GM18517 (cell line): ENCODE measurements around the gene SFSWAP.

Source experiments
- ATAC-seq: cut with Tn5 transposase; IDR thresholded peaks from one replicate; pipeline ENCODE4 v1.9.1; 2021; ENCODE audit warnings: mild to moderate bottlenecking, moderate library complexity; ENCODE audit not compliant: unreplicated experiment

SFSWAP gene

DNA sequence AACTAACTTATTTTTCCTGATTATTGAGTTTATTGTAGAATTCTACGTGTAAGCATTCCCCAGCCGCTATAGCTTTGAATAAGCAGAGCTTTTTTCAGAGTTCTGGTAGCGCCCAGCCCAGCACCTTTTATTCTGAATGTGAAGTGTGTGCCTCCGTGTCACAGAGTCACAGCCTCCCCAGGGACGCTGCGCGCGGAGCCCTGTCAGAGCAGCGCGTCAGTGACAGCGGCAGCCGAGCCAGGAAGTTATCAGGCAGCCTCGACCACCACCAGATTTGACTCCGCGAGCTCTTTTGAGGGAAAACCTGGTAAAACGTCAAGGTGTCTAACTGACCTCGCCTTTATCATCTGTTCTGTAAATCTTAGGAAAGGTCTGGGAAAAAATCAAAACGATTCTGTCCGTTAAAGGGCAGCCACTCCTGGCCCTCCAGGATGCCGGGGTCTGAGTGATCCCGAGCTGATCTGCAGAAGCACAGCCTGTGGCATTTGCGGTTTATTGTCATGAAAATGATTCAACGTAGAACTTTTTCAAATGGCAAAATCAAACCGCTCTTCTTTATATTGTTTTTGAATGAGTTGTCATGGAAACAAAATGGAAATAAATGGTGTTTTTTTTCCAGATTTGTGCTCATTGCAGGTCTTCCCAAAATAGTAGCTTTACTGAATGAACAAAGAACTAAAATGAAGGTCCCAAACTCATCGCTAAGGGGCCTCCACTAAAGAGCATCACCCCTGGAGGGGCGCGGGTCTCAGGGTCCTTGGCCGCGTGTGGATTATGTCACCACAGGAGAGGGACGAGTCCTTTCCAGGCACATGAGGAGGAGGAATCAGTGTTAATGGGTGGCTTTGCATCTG, 74.2 kb downstream of the SFSWAP start:
- no peak for ATAC-seq

DNA sequence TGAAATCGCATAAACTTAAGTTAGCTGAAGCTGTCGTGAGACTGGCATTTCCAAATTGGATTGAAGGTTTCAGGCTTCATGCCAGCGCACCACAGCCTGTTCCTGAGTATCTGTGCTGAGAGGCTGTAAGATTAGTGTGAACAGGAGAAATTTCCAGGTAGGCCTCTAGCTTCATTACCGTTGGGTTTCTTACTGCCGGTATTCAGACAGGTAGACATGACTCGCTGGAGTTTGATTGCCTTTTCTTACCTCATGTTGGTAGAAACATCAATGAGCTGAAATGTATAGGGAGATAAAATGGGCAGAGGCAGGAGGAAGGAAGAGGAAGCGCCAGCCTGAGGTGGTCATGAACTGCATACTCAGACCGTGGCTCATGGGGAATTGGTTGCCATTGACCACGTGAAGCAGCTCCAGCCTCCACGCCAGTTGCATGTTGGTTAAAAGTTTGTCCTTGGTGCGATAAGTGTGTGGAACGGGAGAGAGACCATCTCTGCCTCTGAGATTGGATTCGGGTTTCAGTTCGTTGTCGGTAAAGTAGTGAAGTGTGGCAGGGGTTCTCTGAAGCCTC, 75.0 kb downstream of the SFSWAP start:
- no peak for ATAC-seq

DNA sequence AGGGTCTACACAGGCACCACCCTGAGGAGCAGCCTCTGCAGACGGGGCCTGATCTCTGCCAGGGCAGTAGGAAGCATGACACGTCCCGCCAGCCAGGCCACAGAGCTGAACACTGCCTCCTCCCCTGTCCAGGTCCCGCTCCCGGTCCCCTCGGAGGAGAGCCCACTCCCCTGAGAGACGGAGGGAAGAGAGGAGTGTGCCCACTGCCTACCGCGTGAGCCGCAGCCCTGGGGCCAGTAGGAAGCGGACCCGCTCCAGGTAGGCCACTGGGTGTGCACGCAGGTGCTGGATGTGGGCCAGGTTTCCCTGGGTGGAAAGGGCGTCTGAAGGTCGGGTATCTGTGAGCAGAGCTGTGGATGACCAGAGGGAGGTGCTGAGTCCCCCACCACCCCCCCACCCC, 75.4 kb downstream of the SFSWAP start:
- no peak for ATAC-seq

DNA sequence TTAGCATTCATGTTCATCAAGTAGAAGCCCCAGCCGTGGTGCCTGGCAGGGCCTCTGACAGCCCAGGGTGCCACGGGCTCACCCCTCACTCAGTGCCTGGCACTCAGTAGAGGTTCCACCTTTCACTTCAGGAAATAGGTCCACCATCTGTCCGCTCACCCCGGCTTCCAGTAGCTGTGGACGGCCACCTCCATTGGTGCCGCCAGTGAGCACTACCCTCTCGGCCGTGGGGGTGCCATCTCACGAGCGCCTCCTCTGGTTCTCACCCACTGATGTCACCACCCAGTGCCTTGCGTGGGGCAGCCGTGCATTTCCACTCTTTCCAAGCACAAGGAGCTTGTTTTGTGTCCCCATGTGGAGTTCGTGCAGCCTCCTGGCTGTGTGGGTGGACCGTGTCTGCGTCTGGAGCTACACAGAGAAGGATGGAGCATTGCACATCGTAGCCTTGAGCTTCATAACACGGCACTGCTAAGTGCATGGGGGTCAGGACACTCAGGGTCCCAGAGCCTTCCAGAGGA, 76.3 kb downstream of the SFSWAP start:
- ATAC-seq: no peak

DNA sequence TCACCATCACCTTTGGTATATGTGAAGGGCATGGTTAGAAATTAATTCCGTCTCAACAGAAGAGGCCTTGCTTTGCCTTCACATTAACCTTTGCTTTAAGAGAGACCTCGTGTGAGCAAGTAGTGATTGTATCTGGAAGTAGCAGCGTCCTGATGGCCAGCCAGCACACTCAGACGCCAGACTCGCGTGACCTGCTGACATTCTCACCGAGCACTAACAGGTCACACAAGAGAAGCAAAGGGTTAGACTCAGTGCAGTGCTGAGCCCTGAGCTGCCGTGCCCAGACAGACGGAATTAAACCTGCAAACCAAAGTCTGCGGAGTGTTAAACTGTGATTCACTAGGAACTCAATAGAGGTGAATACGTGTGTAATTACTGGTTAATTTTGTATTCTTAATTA, 77.2 kb downstream of the SFSWAP start:
- ATAC-seq: no peak

DNA sequence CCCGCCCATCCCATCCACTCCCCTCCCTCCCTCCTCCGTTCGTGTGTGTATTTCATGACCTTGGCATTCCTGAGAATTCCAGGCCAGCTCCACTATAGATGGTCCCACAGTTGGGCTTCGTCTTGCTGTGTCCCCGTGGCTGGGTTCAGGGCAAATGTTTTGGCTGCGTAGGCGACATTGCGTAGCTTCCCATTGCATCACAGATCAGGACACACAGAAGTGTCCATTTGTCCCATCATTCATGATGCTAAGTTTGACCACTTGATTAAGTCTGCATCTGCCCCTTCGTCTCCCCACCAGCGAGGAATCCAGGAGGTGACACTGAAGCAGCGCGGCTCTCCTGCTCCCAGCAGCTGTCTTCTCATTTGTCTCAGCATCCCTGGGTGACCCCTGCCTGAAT, 78.7 kb downstream of the SFSWAP start:
- ATAC-seq: no peak

DNA sequence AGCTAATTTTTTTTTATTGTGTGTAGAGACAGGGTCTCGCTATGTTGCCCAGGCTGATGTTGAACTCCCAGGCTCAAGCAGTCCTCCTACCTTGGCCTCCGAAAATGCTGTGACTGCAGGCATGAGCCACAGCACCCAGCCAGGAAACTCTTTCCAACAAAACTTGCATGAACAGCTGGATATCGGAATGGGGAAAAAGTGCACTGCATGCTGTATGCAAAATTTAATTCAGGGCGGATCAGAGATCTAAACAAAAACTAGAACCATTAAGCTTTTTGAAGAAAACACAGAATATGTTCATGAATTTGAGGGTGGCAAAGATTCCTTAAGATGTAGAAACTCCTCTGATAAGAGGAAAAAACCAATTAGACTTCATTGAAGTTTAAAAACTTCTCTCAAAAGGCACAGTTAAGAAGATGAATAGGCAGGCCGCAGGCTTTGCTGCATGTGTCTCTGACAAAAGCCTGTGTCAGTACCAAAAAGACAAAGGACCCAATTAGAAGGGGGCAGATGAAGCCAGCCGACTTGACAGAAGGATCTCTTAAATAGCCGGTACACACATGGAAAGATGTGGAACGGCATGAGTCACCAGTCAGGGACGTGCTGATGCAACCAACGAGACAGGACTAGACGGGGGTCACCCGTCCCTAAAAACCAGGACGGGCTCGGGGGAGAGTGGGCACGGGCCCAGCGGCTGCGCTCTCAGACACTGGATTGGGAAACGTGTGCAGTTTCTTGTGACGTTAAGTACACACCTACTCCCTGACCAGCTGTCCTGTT, 82.5 kb downstream of the SFSWAP start:
- ATAC-seq: no peak

DNA sequence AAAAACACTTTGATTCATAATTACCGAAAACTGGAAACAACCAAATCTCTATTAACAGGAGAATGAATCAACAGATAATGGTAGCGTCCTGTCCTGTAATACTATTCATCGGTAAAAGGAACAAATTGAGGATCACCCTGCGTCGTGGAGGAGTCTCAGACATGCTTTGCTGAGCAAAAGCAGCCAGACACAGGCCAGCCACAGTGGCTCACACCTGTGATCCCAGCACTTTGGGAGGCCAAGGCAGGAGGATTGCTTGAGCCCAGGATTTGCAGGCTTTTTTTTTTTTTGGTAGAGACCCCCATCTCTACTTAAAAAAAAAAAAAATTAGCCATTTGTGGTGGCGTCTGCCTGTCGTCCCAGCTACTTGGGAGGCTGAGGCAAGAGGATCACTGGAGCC, 83.2 kb downstream of the SFSWAP start:
- ATAC-seq: no peak

DNA sequence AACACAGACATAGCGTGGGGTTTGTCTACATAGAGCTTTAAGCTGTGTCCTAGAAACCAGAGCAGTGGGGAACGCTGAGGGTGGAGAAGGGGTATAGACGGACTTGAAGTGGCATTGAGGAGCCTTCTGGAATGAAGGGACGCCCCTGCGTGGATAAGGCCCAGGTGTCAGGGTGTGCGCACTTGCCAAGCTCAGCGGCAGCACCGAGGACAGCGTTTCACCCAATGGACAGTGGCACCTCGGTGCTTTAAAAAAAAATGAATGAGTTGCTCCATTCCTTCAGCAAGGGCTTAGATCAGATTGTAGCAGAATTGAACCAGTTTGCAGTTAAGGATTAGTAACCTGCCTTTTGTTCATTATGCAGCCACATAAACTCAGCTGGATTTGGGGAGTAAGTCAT, 83.7 kb downstream of the SFSWAP start:
- ATAC-seq: no peak

DNA sequence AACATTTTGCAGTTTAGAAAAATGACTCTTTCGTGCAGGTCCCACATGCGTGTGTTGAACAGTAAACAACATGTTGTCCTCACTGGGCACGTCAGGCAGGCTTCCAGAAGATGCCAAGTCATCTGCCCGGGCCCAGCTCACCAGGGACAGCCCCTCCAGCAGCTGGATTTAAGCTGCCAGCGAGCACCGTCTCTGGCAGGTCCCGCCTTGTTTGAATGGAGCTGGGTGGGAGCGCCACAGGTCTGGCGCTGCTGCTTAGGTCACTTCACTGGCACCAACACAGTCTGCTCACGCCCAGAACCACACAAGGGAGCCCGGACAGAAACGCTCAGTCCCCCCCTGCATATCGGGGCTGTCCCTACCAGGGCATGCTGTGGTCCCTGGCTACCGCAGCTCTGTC, 84.2 kb downstream of the SFSWAP start:
- ATAC-seq: no peak

DNA sequence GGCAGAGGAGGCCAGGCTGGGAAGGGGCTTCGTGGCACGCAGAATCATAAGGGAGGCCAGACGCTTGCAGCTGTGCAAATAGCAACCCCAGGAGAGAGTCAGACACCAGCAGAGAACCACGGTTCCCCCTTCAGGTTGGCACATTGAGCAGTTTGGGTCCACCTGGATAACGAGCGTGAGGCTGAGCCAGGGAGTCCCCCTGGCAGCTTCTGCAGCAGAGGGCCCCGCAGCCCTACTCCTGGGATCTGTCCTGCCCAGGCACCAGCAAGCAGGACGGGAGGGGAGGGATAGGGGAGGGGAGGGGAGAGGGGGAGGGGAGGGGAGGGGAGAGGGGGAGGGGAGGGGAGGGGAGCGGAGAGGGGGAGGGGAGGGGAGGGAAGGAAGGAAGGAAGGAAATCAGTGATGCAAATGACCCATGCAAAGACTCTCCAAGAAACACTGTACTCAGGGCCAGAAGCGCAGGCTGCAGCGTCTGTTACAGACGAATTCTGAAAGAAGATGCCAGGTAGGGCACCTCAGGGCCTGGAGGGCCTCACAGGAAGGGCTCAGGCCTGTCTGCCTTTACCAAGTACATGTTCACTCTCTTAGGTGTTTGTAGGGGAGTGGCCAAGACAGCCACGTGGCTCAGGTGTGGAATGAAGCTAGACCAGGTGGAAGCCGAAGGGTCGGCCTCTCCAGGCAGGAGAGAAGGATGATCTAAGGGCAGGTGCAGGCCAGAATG, 85.0 kb downstream of the SFSWAP start:
- no peak for ATAC-seq

DNA sequence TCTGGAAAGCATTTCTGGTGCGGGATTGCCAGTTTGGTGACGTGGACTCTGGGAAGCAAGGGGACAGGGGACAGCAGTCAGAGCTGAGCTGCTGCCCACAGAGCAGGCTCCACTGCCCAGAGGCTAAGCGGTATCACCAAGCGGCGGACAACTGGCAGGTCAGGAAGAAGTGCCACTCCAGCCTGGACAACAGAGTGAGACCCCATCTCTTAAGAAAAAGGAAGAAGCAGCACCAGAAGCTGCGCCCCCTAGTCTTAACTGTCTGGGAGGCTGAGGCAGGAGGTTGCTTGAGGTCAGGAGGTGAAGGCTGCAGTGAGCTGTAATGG, 85.5 kb downstream of the SFSWAP start:
- no peak for ATAC-seq

DNA sequence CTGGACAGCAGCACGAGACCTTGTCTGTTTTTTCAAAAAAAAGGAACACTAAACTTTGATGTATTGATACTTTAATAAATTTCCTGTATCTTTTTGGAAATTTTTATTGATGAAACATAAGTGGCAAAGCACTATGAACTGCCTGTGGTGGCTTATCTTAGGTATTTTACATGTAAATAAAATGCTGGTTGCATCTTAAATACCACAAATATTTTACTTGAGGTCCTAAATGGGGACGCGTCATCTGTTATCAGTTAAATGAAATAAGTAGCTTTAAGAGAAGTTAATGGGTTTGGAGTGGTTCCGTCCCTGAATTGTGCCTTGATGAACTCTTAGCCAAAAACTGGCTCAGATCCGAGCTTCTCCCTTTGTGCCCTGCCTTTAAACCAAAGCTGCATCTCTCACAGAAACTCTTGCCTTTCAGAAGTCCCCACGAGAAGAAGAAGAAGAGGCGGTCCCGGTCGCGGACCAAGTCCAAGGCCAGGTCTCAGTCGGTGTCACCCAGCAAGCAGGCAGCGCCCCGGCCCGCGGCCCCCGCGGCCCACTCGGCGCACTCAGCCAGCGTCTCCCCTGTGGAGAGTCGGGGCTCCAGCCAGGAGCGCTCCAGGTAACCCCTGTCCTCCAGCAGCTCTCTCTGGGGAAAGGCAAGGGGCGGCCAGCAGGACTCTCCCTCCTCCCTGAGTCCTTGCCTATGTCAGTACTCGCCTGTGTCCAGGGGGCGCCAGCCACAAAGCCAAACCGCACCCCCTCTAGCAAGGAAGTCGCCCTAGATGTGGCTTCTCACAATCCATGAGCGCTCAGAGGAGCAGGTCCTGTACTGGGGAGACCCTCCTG, 86.1 kb downstream of the SFSWAP start:
- no peak for ATAC-seq

DNA sequence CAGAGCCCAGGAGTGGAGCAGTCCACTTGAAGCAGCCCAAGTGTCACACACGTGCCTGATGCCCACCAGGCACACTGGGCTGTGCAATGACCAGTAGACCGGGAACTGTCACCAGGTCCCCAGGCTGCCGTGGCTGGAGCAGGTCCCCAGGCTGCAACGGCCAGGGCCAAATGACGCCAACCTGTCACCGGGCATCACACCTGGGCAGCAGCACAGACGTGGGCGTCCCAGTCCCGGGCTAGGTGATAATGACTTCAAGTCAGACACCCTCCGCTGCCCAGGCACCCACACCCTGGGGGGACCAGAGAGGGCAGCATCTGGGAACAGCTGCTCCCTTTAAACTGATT, 86.7 kb downstream of the SFSWAP start:
- no peak for ATAC-seq

DNA sequence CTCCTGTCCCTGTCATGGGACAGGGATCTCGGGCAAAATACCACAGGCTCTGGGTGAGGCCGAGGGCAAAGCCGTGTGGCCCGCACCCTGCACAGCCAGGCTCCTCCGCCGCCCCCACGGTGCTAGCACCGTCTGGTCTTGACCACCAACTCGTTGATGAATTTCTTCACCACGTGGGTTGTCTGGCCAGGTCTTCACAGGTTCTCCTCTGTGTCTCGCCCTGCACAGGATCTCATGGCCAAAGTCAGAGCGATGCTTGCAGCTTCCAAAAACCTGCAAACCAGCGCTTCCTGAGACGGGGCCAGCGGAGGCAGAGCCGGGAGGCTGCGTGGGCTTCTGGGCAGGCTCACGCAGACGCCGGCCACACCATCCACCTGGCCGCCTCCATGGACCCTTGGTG, 88.3 kb downstream of the SFSWAP start:
- no peak for ATAC-seq

DNA sequence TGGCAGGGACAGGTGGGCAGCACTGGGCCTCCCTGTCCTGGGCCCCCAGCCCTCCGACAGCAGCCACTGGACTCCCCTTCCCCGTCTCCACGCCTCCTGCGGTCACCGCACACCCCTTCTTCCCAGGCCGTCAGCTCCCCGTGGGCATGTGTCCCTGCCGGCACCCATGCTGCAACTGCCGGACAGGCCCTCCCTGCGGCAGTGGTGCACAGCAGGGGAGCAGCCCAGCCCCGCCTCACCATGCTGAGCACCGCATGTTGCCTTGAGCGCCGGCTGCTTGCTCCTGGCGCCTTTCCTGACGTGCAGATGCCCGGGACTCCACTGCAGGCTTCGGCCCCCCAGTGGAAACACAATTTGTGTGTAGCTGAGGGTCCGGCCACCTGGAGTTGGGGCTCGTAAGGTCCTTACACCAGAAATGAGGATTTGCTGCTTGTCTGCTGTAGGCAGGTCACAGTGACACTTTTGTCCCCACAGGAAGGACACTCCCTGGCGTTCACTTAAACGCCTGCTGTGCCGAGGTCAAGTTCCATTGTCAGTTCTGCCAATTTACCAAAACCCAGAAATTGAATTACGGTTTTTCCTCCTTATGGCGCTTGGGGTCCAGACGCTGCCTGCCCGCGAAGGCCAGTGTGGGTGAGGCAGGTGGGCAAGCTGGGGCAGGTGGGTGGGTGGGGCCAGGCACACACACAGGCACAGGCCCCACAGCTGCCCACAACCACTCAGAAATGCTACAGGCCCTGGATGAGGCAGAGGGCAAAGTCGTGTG, 89.1 kb downstream of the SFSWAP start:
- ATAC-seq: no peak

DNA sequence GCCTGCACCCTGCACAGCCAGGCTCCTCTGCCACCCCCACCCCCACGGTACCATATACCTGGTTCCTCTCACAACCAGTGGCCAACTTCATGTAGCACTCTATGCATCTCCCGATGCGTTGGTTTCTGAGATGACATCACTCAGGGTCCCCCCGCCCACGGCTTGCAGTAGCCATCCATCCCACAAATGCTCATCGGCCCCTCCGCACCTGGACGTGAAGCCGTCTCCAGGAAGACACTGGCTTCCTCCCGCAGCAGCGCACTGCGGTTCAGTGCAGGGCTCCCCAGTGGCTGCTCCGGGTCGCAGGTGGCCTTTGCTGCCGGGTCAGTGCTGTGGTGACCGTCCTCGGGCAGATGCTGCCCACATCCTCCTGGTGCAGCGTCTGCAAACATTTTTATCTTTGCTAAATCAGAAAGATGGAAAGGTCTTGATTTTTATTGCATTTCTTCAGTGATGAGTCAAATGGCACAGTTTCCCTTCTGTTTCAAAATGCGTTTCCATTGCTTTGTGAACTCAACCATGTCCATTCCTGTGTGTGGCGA, 89.8 kb downstream of the SFSWAP start:
- no peak for ATAC-seq

DNA sequence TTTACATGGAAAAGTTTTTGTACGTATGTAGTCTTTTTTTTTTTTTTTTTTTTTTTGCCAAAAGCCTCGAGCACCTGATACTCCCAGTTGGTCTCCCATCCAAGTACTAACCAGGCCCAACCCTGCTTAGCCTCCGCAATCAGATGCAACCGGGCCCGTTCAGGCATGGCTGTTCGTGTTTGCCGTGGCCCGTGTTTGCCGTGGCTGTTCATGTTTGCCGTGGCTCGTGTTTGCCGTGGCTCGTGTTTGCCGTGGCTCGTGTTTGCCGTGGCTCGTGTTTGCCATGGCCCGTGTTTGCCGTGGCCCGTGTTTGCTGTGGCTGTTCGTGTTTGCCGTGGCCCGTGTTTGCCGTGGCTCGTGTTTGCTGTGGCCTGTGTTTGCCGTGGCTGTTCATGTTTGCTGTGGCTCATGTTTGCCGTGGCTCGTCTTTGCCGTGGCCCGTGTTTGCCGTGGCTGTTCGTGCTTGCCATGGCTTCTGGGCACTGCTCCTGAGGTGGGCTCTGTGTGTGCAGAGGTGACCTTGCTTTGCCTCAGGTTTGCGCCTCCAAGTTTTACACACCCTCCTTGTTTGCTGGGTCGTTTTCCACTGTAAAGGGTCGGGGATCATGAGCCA, 90.5 kb downstream of the SFSWAP start:
- ATAC-seq: no peak

DNA sequence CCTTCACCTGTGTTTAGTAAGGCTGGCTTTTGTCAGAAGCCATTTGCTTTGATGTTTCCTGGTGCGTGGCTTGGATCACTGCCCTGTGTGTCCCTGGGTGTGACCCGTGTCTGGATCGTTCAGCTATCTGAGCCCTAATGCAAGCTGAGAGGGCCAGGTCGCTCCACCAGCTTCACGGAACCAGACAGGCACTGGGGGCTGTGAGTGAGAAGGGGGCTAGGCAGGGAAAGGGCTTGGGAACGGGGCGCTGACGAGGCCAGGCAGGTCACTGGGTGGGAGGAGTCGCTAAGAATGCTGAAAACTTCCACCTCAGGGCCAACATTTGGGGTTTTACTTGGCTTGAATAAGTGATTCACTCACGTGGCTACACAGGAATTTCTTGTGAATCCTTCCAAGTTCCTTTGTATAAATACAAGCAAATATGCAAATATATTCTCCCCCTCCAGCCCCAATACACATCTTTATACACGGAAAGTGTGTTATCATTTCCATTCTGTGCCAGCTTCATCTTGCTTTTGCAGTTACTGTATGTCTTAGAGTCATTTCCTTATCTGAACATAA, 93.2 kb downstream of the SFSWAP start:
- no peak for ATAC-seq
